SU-DHL-6 (cell line): Measurements from ENCODE around the gene FLNB.

ENCODE experiments used
- H2AFZ ChIP-seq: fragments of 200-600 bp; sonication (generic); 2 replicates; pipeline ENCODE4 v1.6.1; 2014; ENCODE audit warnings: low read depth, mild to moderate bottlenecking, moderate library complexity, mixed read lengths, antibody characterized with exemption, low read length; ENCODE audit not compliant: severe bottlenecking
- H3F3A ChIP-seq: fragments of 200-600 bp; shearing (Covaris generic); 2 replicates; pipeline ENCODE4 v1.6.0; 2016; ENCODE audit warnings: antibody characterized with exemption, mild to moderate bottlenecking; ENCODE audit not compliant: insufficient read depth
- H3K27ac ChIP-seq: fragments of 200-600 bp; sonication (generic); 2 replicates; pipeline ENCODE4 v1.5.1; 2016; ENCODE audit warnings: low read depth, mild to moderate bottlenecking, low read length, moderate library complexity, mixed read lengths
- H3K27me3 ChIP-seq: fragments of 200-600 bp; sonication (generic), shearing (Covaris generic); 2 replicates; pipeline ENCODE4 v1.6.0; 2014; ENCODE audit warnings: mild to moderate bottlenecking, low read length
- H3K36me3 ChIP-seq: fragments of 200-600 bp; sonication (generic); 2 replicates; pipeline ENCODE4 v1.6.1; 2014; ENCODE audit warnings: mild to moderate bottlenecking, low read length, mixed read lengths
- H3K4me2 ChIP-seq: fragments of 300-600, 200-600 bp; shearing (Covaris generic), sonication (generic); 2 replicates; pipeline ENCODE4 v1.6.0; 2014; ENCODE audit warnings: low read length, low read depth, mild to moderate bottlenecking; ENCODE audit not compliant: poor library complexity, severe bottlenecking
- H3K4me3 ChIP-seq: fragments of 200-600 bp; sonication (generic); 2 replicates; pipeline ENCODE4 v1.5.1; 2014; ENCODE audit warnings: antibody characterized with exemption, low read length, mild to moderate bottlenecking, mixed read lengths; ENCODE audit not compliant: insufficient read depth, poor library complexity, severe bottlenecking
- H3K79me2 ChIP-seq: fragments of 200-600 bp; sonication (generic); 2 replicates; pipeline ENCODE4 v1.6.1; 2014; ENCODE audit warnings: mild to moderate bottlenecking, low read length, moderate library complexity; ENCODE audit not compliant: insufficient read depth
- H3K9ac ChIP-seq: fragments of 200-600 bp; sonication (generic); 2 replicates; pipeline ENCODE4 v1.7.0; 2014; ENCODE audit warnings: mild to moderate bottlenecking, low read length
- H3K9me2 ChIP-seq: fragments of 200-600 bp; sonication (generic); replicated peaks from 2 replicates; pipeline ENCODE4 v1.6.1; 2014; ENCODE audit warnings: low read length; ENCODE audit not compliant: insufficient read depth
- H3K9me3 ChIP-seq: fragments of 200-600 bp; sonication (generic); 2 replicates; pipeline ENCODE4 v1.6.1; 2014; ENCODE audit warnings: low read length, mixed read lengths; ENCODE audit not compliant: insufficient read depth
- H4K20me1 ChIP-seq: fragments of 200-600 bp; sonication (generic); 2 replicates; pipeline ENCODE4 v1.6.1; 2014; ENCODE audit warnings: low read depth, mild to moderate bottlenecking, antibody characterized with exemption, low read length, moderate library complexity, mixed read lengths
- CTCF ChIP-seq: fragments of 200-600 bp; sonication (generic); IDR thresholded peaks from one replicate; pipeline ENCODE4 v1.5.1; 2017; ENCODE audit warnings: antibody characterized with exemption, mild to moderate bottlenecking, low read length, moderate library complexity; ENCODE audit not compliant: insufficient read depth, poor library complexity, severe bottlenecking
- EZH2phosphoT487 ChIP-seq: fragments of 200-600 bp; sonication (generic), shearing (Covaris generic); conservative IDR thresholded peaks from 2 replicates; pipeline ENCODE4 v1.6.1; 2018; ENCODE audit warnings: mild to moderate bottlenecking, antibody characterized with exemption, low read length, moderate library complexity, mixed read lengths

Gene FLNB

GRCh38 chr3:58028902-58029301 lies 20.7 kb downstream of the FLNB start:
- no peaks in the 10 kb centered on the region for H3K36me3 ChIP-seq
- no peaks in the 10 kb centered on the region for H3K27me3 ChIP-seq
- no peaks in the 10 kb centered on the region for H3K79me2 ChIP-seq
- no peak overlapping the region for H2AFZ ChIP-seq
- H3K4me3 ChIP-seq = no peak overlapping the region
- no peaks in the 10 kb centered on the region for H3K9me2 ChIP-seq
- TF ChIP-seq EZH2phosphoT487 (no peak), CTCF (no peak)
- no peak overlapping the region for H3K4me2 ChIP-seq
- no peaks in the 10 kb centered on the region for H4K20me1 ChIP-seq
- no peaks in the 10 kb centered on the region for H3F3A ChIP-seq
- no peak overlapping the region for H3K27ac ChIP-seq
- no peak overlapping the region for H3K9ac ChIP-seq
- no peaks in the 10 kb centered on the region for H3K9me3 ChIP-seq

- Histone ChIP-seq H3K9me3 (no peaks in the 10 kb centered on the region), H3K27me3 (no peaks in the 10 kb centered on the region), H3K4me3 (no peak overlapping the region), H3F3A (no peaks in the 10 kb centered on the region), H2AFZ (no peak overlapping the region), H3K36me3 (no peaks in the 10 kb centered on the region), H3K9me2 (no peaks in the 10 kb centered on the region), H3K4me2 (no peak overlapping the region), H3K79me2 (no peaks in the 10 kb centered on the region), H4K20me1 (no peaks in the 10 kb centered on the region), H3K9ac (no peak overlapping the region), H3K27ac (no peak overlapping the region)
- TF ChIP-seq EZH2phosphoT487 = no peak
- TF ChIP-seq CTCF = no peak
These were observed 21.8 kb downstream of the FLNB start for GRCh38 chr3:58029842-58030584.

GRCh38 chr3:58032186-58032585 lies 24.0 kb downstream of the FLNB start:
- Histone ChIP-seq H3K27me3 (no peaks in the 10 kb centered on the region), H4K20me1 (no peaks in the 10 kb centered on the region), H3K9ac (no peak overlapping the region), H3K27ac (no peak overlapping the region), H3K79me2 (no peaks in the 10 kb centered on the region), H3K4me3 (no peak overlapping the region), H2AFZ (no peak overlapping the region), H3K9me2 (no peaks in the 10 kb centered on the region), H3K9me3 (no peaks in the 10 kb centered on the region), H3K36me3 (no peaks in the 10 kb centered on the region), H3F3A (no peaks in the 10 kb centered on the region), H3K4me2 (no peak overlapping the region)
- TF ChIP-seq CTCF (no peak), EZH2phosphoT487 (no peak)
